Loucy (cell line): ENCODE results near the gene TACO1.

Experiments used
- H2AFZ ChIP-seq: fragments of 200-600 bp; sonication (generic); 2 replicates; pipeline ENCODE4 v1.6.0; 2016; ENCODE audit warnings: antibody characterized with exemption, mild to moderate bottlenecking, low read length, moderate library complexity
- H3F3A ChIP-seq: fragments of 200-600 bp; 2 replicates; pipeline ENCODE4 v1.6.0; 2016; ENCODE audit warnings: antibody characterized with exemption, low read depth, mild to moderate bottlenecking
- H3K27me3 ChIP-seq: fragments of 200-600 bp; sonication (generic); 2 replicates; pipeline ENCODE4 v1.6.1; 2014; ENCODE audit warnings: low read length, mild to moderate bottlenecking; ENCODE audit not compliant: insufficient read depth, poor library complexity, severe bottlenecking
- H3K36me3 ChIP-seq: fragments of 200-600 bp; sonication (generic); 2 replicates; pipeline ENCODE4 v1.6.1; 2016; ENCODE audit warnings: low read length; ENCODE audit not compliant: insufficient read depth
- H3K4me1 ChIP-seq: fragments of 200-600 bp; sonication (generic); 2 replicates; pipeline ENCODE4 v1.5.1; 2014; ENCODE audit warnings: low read length, mild to moderate bottlenecking; ENCODE audit not compliant: insufficient read depth, poor library complexity, severe bottlenecking
- H3K4me2 ChIP-seq: fragments of 200-600 bp; sonication (generic); 2 replicates; pipeline ENCODE4 v1.6.0; 2014; ENCODE audit warnings: antibody characterized with exemption, low read length, low read depth, mild to moderate bottlenecking; ENCODE audit not compliant: poor library complexity, severe bottlenecking
- H3K4me3 ChIP-seq: fragments of 200-600 bp; sonication (generic); 2 replicates; pipeline ENCODE4 v1.5.1; 2014; ENCODE audit warnings: low read length, mild to moderate bottlenecking, mixed read lengths; ENCODE audit not compliant: poor library complexity, severe bottlenecking
- H3K79me2 ChIP-seq: fragments of 200-600 bp; sonication (generic); 2 replicates; pipeline ENCODE4 v1.6.1; 2014; ENCODE audit warnings: low read length; ENCODE audit not compliant: insufficient read depth
- H3K9ac ChIP-seq: fragments of 200-600 bp; sonication (generic); 2 replicates; pipeline ENCODE4 v1.6.0; 2014; ENCODE audit warnings: mild to moderate bottlenecking, low read depth, low read length, moderate library complexity; ENCODE audit not compliant: poor library complexity, severe bottlenecking
- H3K9me2 ChIP-seq: fragments of 200-600 bp; sonication (generic); replicated peaks from 2 replicates; pipeline ENCODE4 v1.6.1; 2016; ENCODE audit warnings: low read depth, low read length, mixed read lengths
- H3K9me3 ChIP-seq: fragments of 200-600 bp; sonication (generic); 2 replicates; pipeline ENCODE4 v1.6.1; 2014; ENCODE audit warnings: mild to moderate bottlenecking, antibody characterized with exemption, low read length, low read depth; ENCODE audit not compliant: insufficient read depth
- H4K20me1 ChIP-seq: fragments of 200-600 bp; sonication (generic); 2 replicates; pipeline ENCODE4 v1.6.0; 2014; ENCODE audit warnings: antibody characterized with exemption, low read length, mild to moderate bottlenecking; ENCODE audit not compliant: insufficient read depth, poor library complexity, severe bottlenecking
- EZH2phosphoT487 ChIP-seq: fragments of 200-600 bp; IDR thresholded peaks from 2 replicates; pipeline ENCODE4 v1.6.1; 2018; ENCODE audit warnings: antibody characterized with exemption, mild to moderate bottlenecking, moderate library complexity, borderline replicate concordance
- TF ChIP-seq, protein P1 (sequence below): fragments of 200-600 bp; sonication (generic); conservative IDR thresholded peaks from 2 replicates; pipeline ENCODE4 v1.5.1; 2014; ENCODE audit warnings: mild to moderate bottlenecking, antibody characterized with exemption, low read length

Gene TACO1

DNA sequence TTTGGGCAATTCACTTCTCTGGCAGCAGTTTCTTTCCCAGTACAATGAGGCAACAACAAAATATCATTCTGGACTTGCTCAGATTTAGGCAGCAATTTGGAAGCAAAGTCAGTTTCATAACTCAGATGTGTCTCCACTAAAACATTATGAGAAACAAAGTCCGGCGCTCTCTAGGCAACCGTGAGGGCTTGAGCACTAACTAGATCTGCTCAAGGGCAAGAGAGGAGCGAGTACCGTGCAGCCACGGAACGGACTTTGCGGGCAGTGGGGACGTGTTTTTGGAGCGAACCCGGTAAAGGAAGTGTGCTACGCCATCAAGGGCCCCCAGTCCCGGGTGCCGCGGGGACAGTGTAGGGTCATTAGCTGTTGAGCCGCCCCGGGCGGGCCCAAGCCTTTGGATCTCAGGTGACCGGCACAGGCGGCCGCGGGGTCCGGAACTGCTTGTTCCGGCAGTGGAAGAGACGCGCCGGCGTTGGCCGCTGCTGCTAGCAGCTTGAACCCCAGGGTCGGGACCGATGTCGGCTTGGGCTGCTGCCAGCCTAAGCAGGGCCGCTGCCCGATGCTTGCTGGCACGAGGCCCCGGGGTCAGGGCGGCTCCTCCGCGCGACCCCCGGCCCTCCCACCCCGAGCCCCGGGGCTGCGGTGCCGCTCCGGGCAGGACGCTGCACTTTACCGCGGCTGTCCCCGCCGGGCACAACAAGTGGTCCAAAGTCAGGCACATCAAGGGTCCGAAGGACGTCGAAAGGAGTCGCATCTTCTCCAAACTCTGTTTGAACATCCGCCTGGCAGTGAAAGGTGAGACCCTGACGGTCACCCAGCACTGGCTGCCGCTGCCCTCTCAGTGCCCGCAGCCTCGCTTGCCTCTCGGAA, at the start of gene TACO1:
Gene TACO1 (plus strand): TSS at position 327 of the 870 bp plus-strand sequence. CDS start 189 bp downstream, at position 516.
- Histone ChIP-seq H3F3A (peaks cover 4% of the 10 kb centered on the region; the same call in 1 of the 2 replicates), H3K27me3 (no peaks in the 10 kb centered on the region), H4K20me1 (no peaks in the 10 kb centered on the region), H3K36me3 (no peaks in the 10 kb centered on the region), H3K79me2 (peaks cover 14% of the 10 kb centered on the region), H2AFZ (peak within 1 kb of the TSS; percentile 100), H3K9me3 (no peaks in the 10 kb centered on the region), H3K9me2 (no peaks in the 10 kb centered on the region), H3K9ac (peak within 1 kb of the TSS; percentile 87), H3K4me2 (peak within 1 kb of the TSS; percentile 91), H3K4me1 (peaks cover 18% of the 10 kb centered on the region), H3K4me3 (peak within 1 kb of the TSS; percentile 86)
- TF ChIP-seq, protein P1, sequence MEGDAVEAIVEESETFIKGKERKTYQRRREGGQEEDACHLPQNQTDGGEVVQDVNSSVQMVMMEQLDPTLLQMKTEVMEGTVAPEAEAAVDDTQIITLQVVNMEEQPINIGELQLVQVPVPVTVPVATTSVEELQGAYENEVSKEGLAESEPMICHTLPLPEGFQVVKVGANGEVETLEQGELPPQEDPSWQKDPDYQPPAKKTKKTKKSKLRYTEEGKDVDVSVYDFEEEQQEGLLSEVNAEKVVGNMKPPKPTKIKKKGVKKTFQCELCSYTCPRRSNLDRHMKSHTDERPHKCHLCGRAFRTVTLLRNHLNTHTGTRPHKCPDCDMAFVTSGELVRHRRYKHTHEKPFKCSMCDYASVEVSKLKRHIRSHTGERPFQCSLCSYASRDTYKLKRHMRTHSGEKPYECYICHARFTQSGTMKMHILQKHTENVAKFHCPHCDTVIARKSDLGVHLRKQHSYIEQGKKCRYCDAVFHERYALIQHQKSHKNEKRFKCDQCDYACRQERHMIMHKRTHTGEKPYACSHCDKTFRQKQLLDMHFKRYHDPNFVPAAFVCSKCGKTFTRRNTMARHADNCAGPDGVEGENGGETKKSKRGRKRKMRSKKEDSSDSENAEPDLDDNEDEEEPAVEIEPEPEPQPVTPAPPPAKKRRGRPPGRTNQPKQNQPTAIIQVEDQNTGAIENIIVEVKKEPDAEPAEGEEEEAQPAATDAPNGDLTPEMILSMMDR, result no peak
- no peak for TF ChIP-seq EZH2phosphoT487

DNA sequence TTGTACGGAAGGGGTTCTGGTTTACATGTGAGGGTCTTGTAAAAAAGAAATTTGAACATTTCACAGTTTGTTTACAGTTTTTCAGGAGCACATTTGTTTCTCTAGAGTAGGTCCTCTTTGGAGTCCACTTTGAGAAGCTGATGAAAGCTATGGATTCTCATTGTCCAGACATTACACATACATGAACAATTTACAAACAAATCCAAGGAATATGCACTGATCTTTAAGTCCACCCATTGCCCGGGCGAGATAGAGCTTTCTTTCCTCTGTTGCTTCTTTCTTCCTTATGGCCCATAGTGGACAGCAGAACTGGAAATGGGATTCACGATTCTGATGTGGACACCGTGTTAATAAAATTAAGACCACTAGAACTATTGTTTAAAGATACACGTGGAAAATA, 48.5 kb upstream of the TACO1 start:
- peak overlapping the region; percentile 81 for H3K4me3 ChIP-seq
- no peaks in the 10 kb centered on the region for H3F3A ChIP-seq
- H3K27me3 ChIP-seq, result peaks cover 4% of the 10 kb centered on the region
- H2AFZ ChIP-seq, result no peak overlapping the region
- H3K4me1 ChIP-seq, result peaks cover 51% of the 10 kb centered on the region
- H3K9me2 ChIP-seq, result no peaks in the 10 kb centered on the region
- peak overlapping the region; percentile 95 for H3K9ac ChIP-seq
- peaks cover 77% of the 10 kb centered on the region for H3K79me2 ChIP-seq
- H3K9me3 ChIP-seq, result no peaks in the 10 kb centered on the region
- H3K36me3 ChIP-seq, result no peaks in the 10 kb centered on the region
- H3K4me2 ChIP-seq, result peak overlapping the region; percentile 100
- TF ChIP-seq EZH2phosphoT487, result no peak
- TF ChIP-seq, protein P1, result no peak
- peaks cover 59% of the 10 kb centered on the region for H4K20me1 ChIP-seq

DNA sequence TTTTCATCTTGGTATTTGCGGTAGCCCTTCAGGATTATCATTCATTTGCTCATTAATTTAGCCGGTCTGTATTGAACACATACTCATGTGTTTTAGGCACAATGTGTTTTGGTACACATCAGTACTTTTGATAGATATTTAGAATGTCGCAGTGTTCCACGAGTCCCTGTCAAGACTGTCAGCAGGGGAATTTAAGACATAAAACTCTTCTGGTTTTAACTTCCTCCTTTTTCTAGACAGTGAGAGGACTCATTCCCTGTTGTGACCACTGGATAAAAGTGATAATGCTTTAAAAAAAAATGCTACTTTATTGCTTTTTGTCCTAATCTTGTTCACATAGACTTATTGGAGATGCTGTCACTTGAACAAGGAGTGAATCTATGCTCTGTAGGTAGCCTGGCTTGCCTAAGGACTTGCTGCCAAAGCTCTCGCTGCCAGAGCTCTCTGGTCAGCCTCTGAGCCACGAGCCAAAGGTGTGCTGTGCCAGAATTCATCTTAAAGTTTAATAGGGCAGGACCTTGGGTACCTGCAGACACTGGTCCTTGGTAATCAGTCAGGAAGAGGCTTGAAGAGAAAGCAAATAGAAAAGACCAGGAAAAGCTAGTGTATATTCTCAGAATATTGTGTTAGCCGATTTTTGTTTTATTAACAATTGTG, 45.1 kb upstream of the TACO1 start:
- Histone ChIP-seq H4K20me1 (peaks cover 85% of the 10 kb centered on the region), H3K4me2 (peak overlapping the region; percentile 100), H3F3A (no peaks in the 10 kb centered on the region), H3K4me1 (peaks cover 48% of the 10 kb centered on the region), H3K9ac (peak overlapping the region; percentile 55), H3K36me3 (no peaks in the 10 kb centered on the region), H3K9me3 (no peaks in the 10 kb centered on the region), H3K27me3 (peaks cover 3% of the 10 kb centered on the region), H3K9me2 (no peaks in the 10 kb centered on the region), H2AFZ (no peak overlapping the region), H3K79me2 (peaks cover 98% of the 10 kb centered on the region), H3K4me3 (peak overlapping the region; percentile 81)
- TF ChIP-seq, protein P1, result no peak
- TF ChIP-seq EZH2phosphoT487, result no peak
